ENCODE results near the gene DCP1A. TPM values are rescaled to one million over a fixed set of nuclear protein-coding genes. Genes with fewer than 3 reads are reported as not detected.
A peak's percentile ranks its signal among the peaks of the same experiment; 100 is the strongest.

Gene DCP1A
- total and polyA plus RNA-seq, 4 donors: 3.5 to 11.3 (median 8.2) TPM

GRCh38 chr3:53311882-53312281 is 35.5 kb downstream of the DCP1A start:
- DNase-seq (ENCODE audit: low spot score): no peak
- no peaks in the 10 kb centered on the region for H3K27me3 ChIP-seq (ENCODE audit: control insufficient read depth in 4 of 4, insufficient read depth in 4 of 4, low read length in 3 of 4)
- no peak overlapping the region for H3K9ac ChIP-seq (ENCODE audit: low read depth in 1 of 2, low read length in 2 of 2)
- no peaks in the 10 kb centered on the region for H3K4me1 ChIP-seq (ENCODE audit: control insufficient read depth in 4 of 4, insufficient read depth in 4 of 4, low read length in 3 of 4)
- 90% methylated on average over 3 of the region's 3 CpGs for WGBS
- H3K4me3 ChIP-seq (ENCODE audit: low read depth in 1 of 3, low read length in 3 of 3): no peak overlapping the region
- no peaks in the 10 kb centered on the region for H3K9me3 ChIP-seq (ENCODE audit: control insufficient read depth in 4 of 4, low read length in 3 of 4)
- no peak overlapping the region for H3K27ac ChIP-seq (ENCODE audit: low read depth in 1 of 2, low read length in 2 of 2)
- H3K36me3 ChIP-seq (ENCODE audit: control insufficient read depth in 4 of 4, insufficient read depth in 3 of 4, low read depth in 1 of 4, low read length in 3 of 4): peaks cover 18 to 41% (median 31%) of the 10 kb centered on the region in 4 donors
- TF ChIP-seq SP1 (IDR thresholded peaks at IDR 0.05) (no peak), NR2F2 (IDR thresholded peaks at IDR 0.05) (no peak), HNF4G (IDR thresholded peaks at IDR 0.05) (no peak), JUND (IDR thresholded peaks at IDR 0.05) (no peak), FOXA2 (IDR thresholded peaks at IDR 0.05) (no peak), MAX (IDR thresholded peaks at IDR 0.05) (no peak), FOXA1 (IDR thresholded peaks at IDR 0.05) (no peak), REST (IDR thresholded peaks at IDR 0.05) (no peak), YY1 (IDR thresholded peaks at IDR 0.05) (no peak), HNF4A (conservative IDR thresholded peaks at IDR 0.05) (no peak), ATF3 (IDR thresholded peaks at IDR 0.05) (no peak), GABPA (IDR thresholded peaks at IDR 0.05 in 1 of 2, conservative IDR thresholded peaks at IDR 0.05 in 1 of 2) (no peak), ZBTB33 (IDR thresholded peaks at IDR 0.05) (no peak), TAF1 (conservative IDR thresholded peaks at IDR 0.05) (no peak), EGR1 (IDR thresholded peaks at IDR 0.05; ENCODE audit: low read depth in 2 of 2) (no peak), RXRA (IDR thresholded peaks at IDR 0.05) (no peak), CTCF (IDR thresholded peaks at IDR 0.05; ENCODE audit: low read depth, low read length, missing input control) (no peak)

- Histone ChIP-seq H3K9ac (ENCODE audit: low read depth in 1 of 2, low read length in 2 of 2) (no peak overlapping the region), H3K27me3 (ENCODE audit: control insufficient read depth in 4 of 4, insufficient read depth in 4 of 4, low read length in 3 of 4) (no peaks in the 10 kb centered on the region), H3K9me3 (ENCODE audit: control insufficient read depth in 4 of 4, low read length in 3 of 4) (no peaks in the 10 kb centered on the region), H3K36me3 (ENCODE audit: control insufficient read depth in 4 of 4, insufficient read depth in 3 of 4, low read depth in 1 of 4, low read length in 3 of 4) (peaks cover 7 to 19% (median 10%) of the 10 kb centered on the region in 4 donors), H3K4me1 (ENCODE audit: control insufficient read depth in 4 of 4, insufficient read depth in 4 of 4, low read length in 3 of 4) (peaks cover 0 to 12% (median 10%) of the 10 kb centered on the region in 4 donors), H3K27ac (ENCODE audit: low read depth in 1 of 2, low read length in 2 of 2) (no peak overlapping the region), H3K4me3 (ENCODE audit: low read depth in 1 of 3, low read length in 3 of 3) (no peak overlapping the region)
- no peak for TF ChIP-seq FOXA1 (IDR thresholded peaks at IDR 0.05)
- TF ChIP-seq ATF3 (IDR thresholded peaks at IDR 0.05): no peak
- TF ChIP-seq FOXA2 (IDR thresholded peaks at IDR 0.05): no peak
- TF ChIP-seq CTCF (IDR thresholded peaks at IDR 0.05; ENCODE audit: low read depth, low read length, missing input control): no peak
- TF ChIP-seq EGR1 (IDR thresholded peaks at IDR 0.05; ENCODE audit: low read depth in 2 of 2): no peak
- TF ChIP-seq HNF4A (conservative IDR thresholded peaks at IDR 0.05): peak; percentile 52 to 57
- TF ChIP-seq SP1 (IDR thresholded peaks at IDR 0.05): peak; percentile 21
- TF ChIP-seq REST (IDR thresholded peaks at IDR 0.05): no peak
- peak in 1 of 2 donors; percentile 34 for TF ChIP-seq RXRA (IDR thresholded peaks at IDR 0.05)
- 34% methylated on average over 3 of the region's 3 CpGs for WGBS
- no peak for DNase-seq (ENCODE audit: low spot score)
Observed at GRCh38 chr3:53303957-53304356, 43.4 kb downstream of the DCP1A start.

Data from liver (tissue), 9 donors.